ENCODE measurements around the gene PARD3. TPM values are rescaled to one million over a fixed set of nuclear protein-coding genes. Genes with fewer than 3 reads are reported as not detected.

PARD3 gene
- polyA plus RNA-seq, 1 donor from 2014 or later, result 12.4 TPM

- no peaks in the 10 kb centered on the region for H3K9me3 ChIP-seq (ENCODE audit: low read length)
- no peaks in the 10 kb centered on the region for H3K9me2 ChIP-seq (ENCODE audit: insufficient read depth, low read length)
- peak overlapping the region; percentile 79 for H3K27ac ChIP-seq (ENCODE audit: low read length)
- peaks cover 5% of the 10 kb centered on the region for H3F3A ChIP-seq (ENCODE audit: insufficient read depth, low read length, poor library complexity, severe bottlenecking)
- no peak overlapping the region for H3K9ac ChIP-seq (ENCODE audit: low read length)
- no peak overlapping the region for H3K4me2 ChIP-seq (ENCODE audit: low read length)
- TF ChIP-seq SMC3 (conservative IDR thresholded peaks at IDR 0.05; ENCODE audit: poor library complexity) (no peak), REST (IDR thresholded peaks at IDR 0.05; ENCODE audit: borderline replicate concordance) (no peak), CTCF (IDR thresholded peaks at IDR 0.05; ENCODE audit: poor library complexity, severe bottlenecking) (no peak), TAF1 (IDR thresholded peaks at IDR 0.05; ENCODE audit: low read depth) (no peak), MXI1 (conservative IDR thresholded peaks at IDR 0.05; ENCODE audit: poor library complexity, severe bottlenecking) (no peak), POLR2AphosphoS5 (IDR thresholded peaks at IDR 0.05) (no peak), RAD21 (conservative IDR thresholded peaks at IDR 0.05) (no peak), EZH2 (IDR thresholded peaks at IDR 0.05; ENCODE audit: borderline replicate concordance, insufficient read depth, low read length, poor library complexity, severe bottlenecking) (no peak), EP300 (conservative IDR thresholded peaks at IDR 0.05; ENCODE audit: poor library complexity, severe bottlenecking) (no peak)
- no peaks in the 10 kb centered on the region for H4K20me1 ChIP-seq (ENCODE audit: insufficient read depth)
- no peaks in the 10 kb centered on the region for H3K79me2 ChIP-seq (replicated peaks; ENCODE audit: insufficient read depth, low read length)
- H3K27me3 ChIP-seq (ENCODE audit: insufficient read depth, low read depth, low read length), result no peaks in the 10 kb centered on the region
- H2AFZ ChIP-seq (ENCODE audit: low read depth, low read length), result no peak overlapping the region
- no peak overlapping the region for H3K4me3 ChIP-seq (ENCODE audit: low read length)
- H3K36me3 ChIP-seq (ENCODE audit: insufficient read depth, low read length), result no peaks in the 10 kb centered on the region
Observed at GRCh38 chr10:34311679-34312078, 503.4 kb downstream of the PARD3 start.

GRCh38 chr10:34310234-34310633 lies 504.9 kb downstream of the PARD3 start:
- Histone ChIP-seq H3K27me3 (ENCODE audit: insufficient read depth, low read depth, low read length) (no peaks in the 10 kb centered on the region), H2AFZ (ENCODE audit: low read depth, low read length) (no peak overlapping the region), H3K9me3 (ENCODE audit: low read length) (no peaks in the 10 kb centered on the region), H3F3A (ENCODE audit: insufficient read depth, low read length, poor library complexity, severe bottlenecking) (peaks cover 5% of the 10 kb centered on the region), H3K4me3 (ENCODE audit: low read length) (peak overlapping the region; percentile 35), H3K9me2 (ENCODE audit: insufficient read depth, low read length) (no peaks in the 10 kb centered on the region), H3K27ac (ENCODE audit: low read length) (peak overlapping the region; percentile 79), H3K4me2 (ENCODE audit: low read length) (peak overlapping the region; percentile 41), H3K36me3 (ENCODE audit: insufficient read depth, low read length) (no peaks in the 10 kb centered on the region), H3K9ac (ENCODE audit: low read length) (peak overlapping the region; percentile 28), H3K79me2 (replicated peaks; ENCODE audit: insufficient read depth, low read length) (no peaks in the 10 kb centered on the region), H4K20me1 (ENCODE audit: insufficient read depth) (no peaks in the 10 kb centered on the region)
- TF ChIP-seq EZH2 (IDR thresholded peaks at IDR 0.05; ENCODE audit: borderline replicate concordance, insufficient read depth, low read length, poor library complexity, severe bottlenecking), result no peak
- peak; percentile 48 for TF ChIP-seq RAD21 (conservative IDR thresholded peaks at IDR 0.05)
- TF ChIP-seq MXI1 (conservative IDR thresholded peaks at IDR 0.05; ENCODE audit: poor library complexity, severe bottlenecking), result no peak
- peak; percentile 77 for TF ChIP-seq POLR2AphosphoS5 (IDR thresholded peaks at IDR 0.05)
- peak; percentile 31 for TF ChIP-seq CTCF (IDR thresholded peaks at IDR 0.05; ENCODE audit: poor library complexity, severe bottlenecking)
- TF ChIP-seq TAF1 (IDR thresholded peaks at IDR 0.05; ENCODE audit: low read depth), result no peak
- TF ChIP-seq REST (IDR thresholded peaks at IDR 0.05; ENCODE audit: borderline replicate concordance), result peak; percentile 93
- TF ChIP-seq EP300 (conservative IDR thresholded peaks at IDR 0.05; ENCODE audit: poor library complexity, severe bottlenecking), result peak; percentile 99
